Astrocyte (in vitro differentiated cells and primary cell): ENCODE results near the gene NOS1AP. TPM values are rescaled to one million over a fixed set of nuclear protein-coding genes. Genes with fewer than 3 reads are reported as not detected.

ENCODE experiments used
- DNase-seq: peaks from one replicate; pipeline ENCODE4 v3.0.0-alpha.2; 2010; ENCODE audit warnings: low read depth
- FAIRE-seq: peaks from 2 replicates; lab custom pipeline; 2011; peaks lifted over from hg19 to GRCh38; lab: Jason Lieb, UNC
- H2AFZ ChIP-seq: 2 replicates; pipeline ENCODE4 v1.6.0; 2012; ENCODE audit warnings: low read depth, low read length, inconsistent platforms
- H3K27ac ChIP-seq: 2 replicates; pipeline ENCODE4 v1.5.1; 2011; ENCODE audit warnings: low read depth, low read length, inconsistent platforms
- H3K27me3 ChIP-seq: 2 replicates; pipeline ENCODE4 v1.6.0; 2011; ENCODE audit warnings: low read length, inconsistent platforms; ENCODE audit not compliant: insufficient read depth
- H3K36me3 ChIP-seq: 2 replicates; pipeline ENCODE4 v1.5.1; 2011; ENCODE audit warnings: low read length, inconsistent platforms; ENCODE audit not compliant: insufficient read depth
- H3K4me1 ChIP-seq: 2 replicates; pipeline ENCODE4 v1.5.1; 2011; ENCODE audit warnings: low read length, inconsistent platforms; ENCODE audit not compliant: insufficient read depth
- H3K4me2 ChIP-seq: 2 replicates; pipeline ENCODE4 v1.6.0; 2012; ENCODE audit warnings: low read length, inconsistent platforms
- H3K4me3 ChIP-seq: 2 replicates; pipeline ENCODE4 v1.5.1; 2011; ENCODE audit warnings: low read depth, mild to moderate bottlenecking, low read length, inconsistent platforms; ENCODE audit not compliant: insufficient read depth
- H3K79me2 ChIP-seq: 2 replicates; pipeline ENCODE4 v1.6.0; 2012; ENCODE audit warnings: mild to moderate bottlenecking, low read length, inconsistent platforms; ENCODE audit not compliant: insufficient read depth
- H3K9ac ChIP-seq: 2 replicates; pipeline ENCODE4 v1.6.0; 2012; ENCODE audit warnings: mild to moderate bottlenecking, low read length, inconsistent platforms
- H3K9me3 ChIP-seq: 2 replicates; pipeline ENCODE4 v1.5.1; 2012; ENCODE audit warnings: low read depth, mild to moderate bottlenecking, low read length, inconsistent platforms; ENCODE audit not compliant: insufficient read depth
- H4K20me1 ChIP-seq: 2 replicates; pipeline ENCODE4 v1.6.0; 2012; ENCODE audit warnings: low read length, inconsistent platforms; ENCODE audit not compliant: insufficient read depth
- H3K27ac Mint-ChIP-seq: one replicate; pipeline ENCODE4 v1.8.0; 2021; ENCODE audit warnings: mild to moderate bottlenecking, mixed read lengths; ENCODE audit not compliant: unreplicated experiment
- H3K27me3 Mint-ChIP-seq: one replicate; pipeline ENCODE4 v1.8.0; 2021; ENCODE audit warnings: low read depth, mixed read lengths; ENCODE audit not compliant: unreplicated experiment
- H3K36me3 Mint-ChIP-seq: one replicate; pipeline ENCODE4 v1.8.0; 2021; ENCODE audit warnings: low read depth, mixed read lengths; ENCODE audit not compliant: unreplicated experiment
- H3K4me1 Mint-ChIP-seq: one replicate; pipeline ENCODE4 v1.8.0; 2021; ENCODE audit warnings: low read depth, mixed read lengths; ENCODE audit not compliant: unreplicated experiment
- H3K4me3 Mint-ChIP-seq: one replicate; pipeline ENCODE4 v1.8.0; 2021; ENCODE audit warnings: mild to moderate bottlenecking, moderate library complexity, mixed read lengths; ENCODE audit not compliant: unreplicated experiment
- H3K9me3 Mint-ChIP-seq: one replicate; pipeline ENCODE4 v1.8.0; 2021; ENCODE audit warnings: mild to moderate bottlenecking, mixed read lengths; ENCODE audit not compliant: unreplicated experiment
- EZH2 ChIP-seq: IDR thresholded peaks from 2 replicates; pipeline ENCODE4 v1.6.1; 2012; ENCODE audit warnings: mild to moderate bottlenecking, low read length, inconsistent platforms; ENCODE audit not compliant: insufficient read depth
- total RNA-seq: library from RNA; stranded (reverse); gene quantifications from 2 replicates; pipeline ENCODE4 v1.2.1, GENCODE V29; 2021
- TF ChIP-seq, protein P1 (sequence below): IDR thresholded peaks from 2 replicates; pipeline ENCODE4 v1.5.1; 2011; ENCODE audit warnings: low read depth, mild to moderate bottlenecking, inconsistent platforms, low read length, moderate library complexity; ENCODE audit not compliant: insufficient read depth

The NOS1AP gene
- total RNA-seq, 1 donor from 2014 or later, result 1.2 TPM

DNA sequence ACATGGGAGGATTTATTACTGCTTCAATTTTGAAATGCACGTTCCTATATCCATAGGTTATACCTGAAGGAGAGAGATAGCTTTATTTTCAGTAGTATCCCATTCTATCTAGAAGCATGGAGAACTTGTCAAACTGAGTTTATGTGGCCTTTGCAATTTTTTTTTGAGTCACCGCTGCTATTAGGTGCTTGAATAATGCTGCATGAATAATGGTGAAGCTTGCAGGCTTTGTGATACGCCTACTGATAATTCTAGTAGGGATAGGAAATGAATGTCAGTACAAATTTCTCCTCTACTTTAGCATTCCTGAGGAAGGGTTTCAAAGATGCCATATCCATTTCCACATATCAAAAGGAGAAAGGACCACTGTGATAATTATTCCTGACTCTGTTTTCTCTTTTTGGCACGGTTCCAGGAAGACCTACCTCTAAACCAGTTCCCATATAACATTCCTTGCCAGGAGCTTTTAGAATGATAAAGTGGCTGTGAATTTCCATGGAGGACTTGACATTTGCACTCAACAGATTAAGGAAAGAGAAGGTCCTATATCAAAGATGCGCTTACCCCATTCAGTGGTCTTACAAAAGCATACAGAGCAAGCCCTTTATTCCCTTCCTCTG lies 223.7 kb downstream of the NOS1AP start:
- H3K4me3 Mint-ChIP-seq, result no peak overlapping the region
- Histone ChIP-seq H3K9ac (no peak overlapping the region), H2AFZ (no peak overlapping the region), H3K9me3 (no peaks in the 10 kb centered on the region), H3K36me3 (no peaks in the 10 kb centered on the region), H3K27ac (no peak overlapping the region), H3K4me2 (no peak overlapping the region), H3K4me1 (peaks cover 4% of the 10 kb centered on the region), H3K27me3 (no peaks in the 10 kb centered on the region), H3K79me2 (no peaks in the 10 kb centered on the region), H4K20me1 (no peaks in the 10 kb centered on the region), H3K4me3 (no peak overlapping the region)
- peaks cover 2% of the 10 kb centered on the region for H3K36me3 Mint-ChIP-seq
- DNase-seq, result no peak
- TF ChIP-seq EZH2, result no peak
- TF ChIP-seq, protein P1, sequence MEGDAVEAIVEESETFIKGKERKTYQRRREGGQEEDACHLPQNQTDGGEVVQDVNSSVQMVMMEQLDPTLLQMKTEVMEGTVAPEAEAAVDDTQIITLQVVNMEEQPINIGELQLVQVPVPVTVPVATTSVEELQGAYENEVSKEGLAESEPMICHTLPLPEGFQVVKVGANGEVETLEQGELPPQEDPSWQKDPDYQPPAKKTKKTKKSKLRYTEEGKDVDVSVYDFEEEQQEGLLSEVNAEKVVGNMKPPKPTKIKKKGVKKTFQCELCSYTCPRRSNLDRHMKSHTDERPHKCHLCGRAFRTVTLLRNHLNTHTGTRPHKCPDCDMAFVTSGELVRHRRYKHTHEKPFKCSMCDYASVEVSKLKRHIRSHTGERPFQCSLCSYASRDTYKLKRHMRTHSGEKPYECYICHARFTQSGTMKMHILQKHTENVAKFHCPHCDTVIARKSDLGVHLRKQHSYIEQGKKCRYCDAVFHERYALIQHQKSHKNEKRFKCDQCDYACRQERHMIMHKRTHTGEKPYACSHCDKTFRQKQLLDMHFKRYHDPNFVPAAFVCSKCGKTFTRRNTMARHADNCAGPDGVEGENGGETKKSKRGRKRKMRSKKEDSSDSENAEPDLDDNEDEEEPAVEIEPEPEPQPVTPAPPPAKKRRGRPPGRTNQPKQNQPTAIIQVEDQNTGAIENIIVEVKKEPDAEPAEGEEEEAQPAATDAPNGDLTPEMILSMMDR, result no peak
- peaks cover 15% of the 10 kb centered on the region for H3K4me1 Mint-ChIP-seq
- no peaks in the 10 kb centered on the region for H3K9me3 Mint-ChIP-seq
- no peaks in the 10 kb centered on the region for H3K27me3 Mint-ChIP-seq
- H3K27ac Mint-ChIP-seq, result peak overlapping the region; percentile 77
- FAIRE-seq, result peak; percentile 52

DNA sequence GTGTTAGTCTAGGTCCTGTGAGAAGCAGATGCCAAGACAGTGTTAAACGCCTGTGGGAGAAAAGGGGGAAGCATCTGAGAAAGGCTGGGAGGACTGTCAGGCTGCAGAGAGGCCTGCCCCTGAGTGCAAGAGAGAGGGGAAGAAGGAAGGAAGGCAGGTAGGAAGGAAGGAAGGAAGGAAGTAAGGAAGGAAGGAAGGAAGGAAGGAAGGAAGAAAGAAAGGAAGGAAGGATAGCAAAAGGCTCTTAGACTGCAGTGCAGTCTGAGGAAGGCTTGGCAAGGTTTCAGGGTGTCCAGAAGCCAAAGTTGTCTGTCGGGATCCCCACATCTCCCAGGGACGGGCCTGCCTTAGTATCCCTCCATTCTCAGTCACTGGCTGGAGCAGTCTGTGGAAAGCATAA lies 224.5 kb downstream of the NOS1AP start:
- H3K27ac ChIP-seq, result no peak overlapping the region
- no peaks in the 10 kb centered on the region for H3K9me3 ChIP-seq
- H3K4me3 Mint-ChIP-seq, result no peak overlapping the region
- H3K27me3 Mint-ChIP-seq, result no peaks in the 10 kb centered on the region
- H4K20me1 ChIP-seq, result no peaks in the 10 kb centered on the region
- no peaks in the 10 kb centered on the region for H3K27me3 ChIP-seq
- no peak for FAIRE-seq
- H3K4me2 ChIP-seq, result no peak overlapping the region
- peaks cover 15% of the 10 kb centered on the region for H3K4me1 Mint-ChIP-seq
- H3K9me3 Mint-ChIP-seq, result no peaks in the 10 kb centered on the region
- H3K79me2 ChIP-seq, result no peaks in the 10 kb centered on the region
- H3K36me3 Mint-ChIP-seq, result peaks cover 2% of the 10 kb centered on the region
- no peak for DNase-seq
- H3K4me3 ChIP-seq, result no peak overlapping the region
- TF ChIP-seq, protein P1, result no peak
- TF ChIP-seq EZH2, result no peak
- no peak overlapping the region for H2AFZ ChIP-seq
- H3K4me1 ChIP-seq, result peaks cover 4% of the 10 kb centered on the region
- no peak overlapping the region for H3K9ac ChIP-seq
- H3K27ac Mint-ChIP-seq, result no peak overlapping the region
- H3K36me3 ChIP-seq, result no peaks in the 10 kb centered on the region

DNA sequence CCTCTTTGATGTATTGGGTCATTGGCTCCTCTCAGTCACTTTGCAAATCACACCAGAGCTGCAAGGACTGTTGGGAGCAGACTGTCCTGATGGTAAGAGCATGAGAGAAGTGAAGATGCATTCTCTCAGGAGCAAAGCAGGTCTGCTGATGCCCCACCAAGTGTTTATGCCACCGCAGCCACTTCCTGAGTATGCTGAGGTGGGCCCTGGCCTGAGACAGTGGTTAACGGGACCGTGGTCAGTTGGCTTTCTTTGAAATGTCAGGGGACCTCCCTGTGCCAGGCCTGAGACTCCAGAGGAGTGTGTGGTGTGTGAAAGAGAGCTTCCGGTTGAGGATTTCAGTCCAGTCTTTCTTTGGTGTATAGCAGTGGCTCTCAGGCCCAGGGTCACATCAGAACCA lies 227.7 kb downstream of the NOS1AP start:
- no peaks in the 10 kb centered on the region for H3K79me2 ChIP-seq
- no peaks in the 10 kb centered on the region for H3K27me3 ChIP-seq
- no peak overlapping the region for H3K27ac ChIP-seq
- no peak overlapping the region for H3K4me3 ChIP-seq
- H3K9ac ChIP-seq, result no peak overlapping the region
- Mint-ChIP-seq H3K27me3 (peaks cover 4% of the 10 kb centered on the region), H3K4me3 (no peak overlapping the region), H3K27ac (no peak overlapping the region), H3K36me3 (peaks cover 2% of the 10 kb centered on the region), H3K4me1 (peaks cover 14% of the 10 kb centered on the region), H3K9me3 (peaks cover 3% of the 10 kb centered on the region)
- no peak overlapping the region for H2AFZ ChIP-seq
- DNase-seq (no peak), FAIRE-seq (no peak)
- TF ChIP-seq EZH2, result no peak
- TF ChIP-seq, protein P1, result no peak
- peaks cover 4% of the 10 kb centered on the region for H3K4me1 ChIP-seq
- no peak overlapping the region for H3K4me2 ChIP-seq
- no peaks in the 10 kb centered on the region for H4K20me1 ChIP-seq
- H3K36me3 ChIP-seq, result no peaks in the 10 kb centered on the region
- H3K9me3 ChIP-seq, result no peaks in the 10 kb centered on the region
